HCT116 (cell line): Measurements from ENCODE around the gene NHSL2. TPM values are rescaled to one million over a fixed set of nuclear protein-coding genes. Genes with fewer than 3 reads are reported as not detected.

Experiments used
- ATAC-seq: fragments of 200-7000 bp; cut with Tn5 transposase; 2 replicates; pipeline ENCODE4 v1.9.1; 2020; ENCODE audit warnings: mild to moderate bottlenecking, moderate library complexity
- BruUV-seq: library from RNA; stranded (reverse); fragments of 400-500 nt; replicated peaks from 2 replicates; lab custom pipeline; 2021; lab: Mats Ljungman, UMichigan
- CTCF ChIA-PET: fragments of 300-600 bp; sonication (Branson Sonifier 250); formaldehyde crosslinking; loops from one replicate; lab custom pipeline; 2021; ENCODE audit warnings: antibody characterized with exemption; lab: Charles Lee
- POLR2A ChIA-PET: fragments of 300-600, 350-600 bp; sonication (Branson Sonifier 250); formaldehyde crosslinking; loops from one replicate; lab custom pipeline; 2021; ENCODE audit warnings: antibody characterized with exemption; lab: Charles Lee
- RAD21 ChIA-PET, 2 experiments: fragments of 300-600 bp; sonication (Branson Sonifier 250); formaldehyde crosslinking; loops; one replicate each; lab custom pipeline; 2023; ENCODE audit warnings: low total read pairs in 2 of 2; ENCODE audit not compliant: uncharacterized antibody in 2 of 2, unreplicated experiment in 2 of 2, low non-redundant PET in 1 of 2; lab: Charles Lee
- DNase-seq: peaks from one replicate; pipeline ENCODE4 v3.0.0-alpha.2; 2010; ENCODE audit warnings: low read depth, low spot score
- H2AFZ ChIP-seq: fragments of 200-600 bp; shearing (Covaris generic), sonication (generic); 2 replicates; pipeline ENCODE4 v1.6.1; 2017; ENCODE audit warnings: low read depth, mixed run types, mixed read lengths, antibody characterized with exemption, low read length; ENCODE audit not compliant: poor library complexity, severe bottlenecking
- H3K27ac ChIP-seq: 2 replicates; pipeline ENCODE4 v1.5.1; 2012; ENCODE audit warnings: low read depth, low read length
- H3K27me3 ChIP-seq: fragments of 200-600 bp; sonication (generic); 2 replicates; pipeline ENCODE4 v1.6.1; 2016; ENCODE audit warnings: mixed run types, low read length, mixed read lengths; ENCODE audit not compliant: insufficient read depth
- H3K36me3 ChIP-seq, 2 experiments: fragments of 200-500 bp in 1 of 2; fragments of 200-600 bp in 1 of 2; sonication (Bioruptor generic) in 1 of 2; sonication (generic) in 1 of 2; 2 replicates each; pipeline versions ENCODE4 v1.5.1 to v1.6.1; 2014 to 2016; ENCODE audit warnings: low read length in 2 of 2, inconsistent platforms in 1 of 2, mixed read lengths in 1 of 2, mixed run types in 1 of 2; ENCODE audit not compliant: insufficient read depth in 2 of 2, control insufficient read depth in 1 of 2
- H3K4me1 ChIP-seq, 2 experiments: fragments of 200-600 bp in 1 of 2; sonication (generic) in 1 of 2; 2 replicates each; pipeline versions ENCODE4 v1.5.1 to v1.6.1; 2012 to 2017; ENCODE audit warnings: low read length in 2 of 2, inconsistent platforms in 1 of 2, mild to moderate bottlenecking in 1 of 2, mixed read lengths in 1 of 2, mixed run types in 1 of 2, moderate library complexity in 1 of 2; ENCODE audit not compliant: insufficient read depth in 2 of 2, control insufficient read depth in 1 of 2
- H3K4me2 ChIP-seq: fragments of 200-600 bp; sonication (generic); 2 replicates; pipeline ENCODE4 v1.6.1; 2017; ENCODE audit warnings: mixed run types, low read length, mixed read lengths
- H3K4me3 ChIP-seq, 2 experiments: fragments of 200-600 bp in 1 of 2; sonication (generic) in 1 of 2; replicated peaks in 1 of 2; 2 replicates each; pipeline ENCODE4 v1.5.1; 2011 to 2016; ENCODE audit warnings: low read length in 2 of 2, control low read depth in 1 of 2, low read depth in 1 of 2, mild to moderate bottlenecking in 1 of 2, mixed read lengths in 1 of 2, mixed run types in 1 of 2
- H3K79me2 ChIP-seq: fragments of 200-600 bp; sonication (generic); 2 replicates; pipeline ENCODE4 v1.6.1; 2017; ENCODE audit warnings: mild to moderate bottlenecking, mixed run types, low read length, moderate library complexity, mixed read lengths; ENCODE audit not compliant: insufficient read depth
- H3K9ac ChIP-seq: fragments of 200-600 bp; sonication (generic); 2 replicates; pipeline ENCODE4 v1.6.1; 2016; ENCODE audit warnings: low read length, mixed read lengths
- H3K9me2 ChIP-seq: fragments of 200-600 bp; sonication (generic), shearing (Covaris generic); 2 replicates; pipeline ENCODE4 v1.6.1; 2017; ENCODE audit warnings: mixed run types, mild to moderate bottlenecking, moderate library complexity; ENCODE audit not compliant: insufficient read depth
- H3K9me3 ChIP-seq, 2 experiments: fragments of 200-500 bp in 1 of 2; fragments of 200-600 bp in 1 of 2; sonication (Bioruptor generic) in 1 of 2; sonication (generic) in 1 of 2; 2 replicates each; pipeline ENCODE4 v1.6.1; 2014 to 2017; ENCODE audit warnings: low read length in 2 of 2, mixed read lengths in 2 of 2, inconsistent platforms in 1 of 2, low read depth in 1 of 2, mild to moderate bottlenecking in 1 of 2, mixed run types in 1 of 2, moderate library complexity in 1 of 2; ENCODE audit not compliant: control insufficient read depth in 1 of 2, insufficient read depth in 1 of 2
- H4K20me1 ChIP-seq: fragments of 200-600 bp; sonication (generic), shearing (Covaris generic); 2 replicates; pipeline ENCODE4 v1.6.1; 2017; ENCODE audit warnings: mixed run types, mild to moderate bottlenecking, moderate library complexity; ENCODE audit not compliant: insufficient read depth
- CBX3 ChIP-seq: IDR thresholded peaks from 2 replicates; pipeline ENCODE4 v1.6.1; 2012; ENCODE audit warnings: low read depth
- CEBPB ChIP-seq: IDR thresholded peaks from 2 replicates; pipeline ENCODE4 v1.6.1; 2012; ENCODE audit warnings: low read depth
- EGR1 ChIP-seq: IDR thresholded peaks from 2 replicates; pipeline ENCODE4 v1.6.1; 2012; ENCODE audit warnings: low read depth
- EZH2 ChIP-seq: fragments of 200-600 bp; sonication (generic); IDR thresholded peaks from 2 replicates; pipeline ENCODE4 v1.6.1; 2017; ENCODE audit warnings: antibody characterized with exemption, mixed run types
- FOSL1 ChIP-seq: IDR thresholded peaks from 2 replicates; pipeline ENCODE4 v1.6.1; 2012; ENCODE audit warnings: low read depth
- JUND ChIP-seq: IDR thresholded peaks from 2 replicates; pipeline ENCODE4 v1.6.1; 2012
- POLR2A ChIP-seq: IDR thresholded peaks from 2 replicates; pipeline ENCODE4 v1.7.0; 2011; ENCODE audit warnings: borderline replicate concordance; ENCODE audit not compliant: insufficient read depth, insufficient read length; ENCODE audit errors: extremely low read depth
- POLR2AphosphoS5 ChIP-seq: IDR thresholded peaks from 2 replicates; pipeline ENCODE4 v1.6.1; 2011; ENCODE audit warnings: mild to moderate bottlenecking, low read depth, low read length, moderate library complexity
- REST ChIP-seq: IDR thresholded peaks from 2 replicates; pipeline ENCODE4 v1.6.1; 2012; ENCODE audit warnings: low read depth
- SIN3A ChIP-seq: IDR thresholded peaks from 2 replicates; pipeline ENCODE4 v1.6.1; 2012; ENCODE audit warnings: low read depth
- SP1 ChIP-seq: IDR thresholded peaks from 2 replicates; pipeline ENCODE4 v1.6.1; 2012; ENCODE audit warnings: low read depth
- intact Hi-C: fragments of 100-400 bp; cut with micrococcal nuclease; formaldehyde crosslinking; loops from 2 replicates; pipeline ENCODE4 v1.10.0; 2022
- total RNA-seq: library from RNA; stranded (reverse); gene quantifications from one replicate; pipeline ENCODE4 v1.2.1, GENCODE V29; 2021; ENCODE audit not compliant: unreplicated experiment
- TF ChIP-seq, protein P1 (sequence below), 3 experiments: fragments of 200-600 bp in 1 of 3; sonication (generic) in 1 of 3; IDR thresholded peaks in 2 of 3; conservative IDR thresholded peaks in 1 of 3; 2 replicates each; pipeline ENCODE4 v1.5.1; 2012 to 2017; ENCODE audit warnings: low read depth in 2 of 3, low read length in 2 of 3, antibody characterized with exemption in 1 of 3, borderline replicate concordance in 1 of 3, control low read depth in 1 of 3, mild to moderate bottlenecking in 1 of 3, mixed read lengths in 1 of 3, mixed run types in 1 of 3, moderate library complexity in 1 of 3; ENCODE audit not compliant: insufficient read depth in 1 of 3
- TF ChIP-seq, protein P2 (sequence below): IDR thresholded peaks from 2 replicates; pipeline ENCODE4 v1.6.1; 2012
- TF ChIP-seq, protein P3 (sequence below): IDR thresholded peaks from 2 replicates; pipeline ENCODE4 v1.6.1; 2012

NHSL2 gene
- total RNA-seq, 1 experiment from 2014 or later = 0.22 TPM

DNA sequence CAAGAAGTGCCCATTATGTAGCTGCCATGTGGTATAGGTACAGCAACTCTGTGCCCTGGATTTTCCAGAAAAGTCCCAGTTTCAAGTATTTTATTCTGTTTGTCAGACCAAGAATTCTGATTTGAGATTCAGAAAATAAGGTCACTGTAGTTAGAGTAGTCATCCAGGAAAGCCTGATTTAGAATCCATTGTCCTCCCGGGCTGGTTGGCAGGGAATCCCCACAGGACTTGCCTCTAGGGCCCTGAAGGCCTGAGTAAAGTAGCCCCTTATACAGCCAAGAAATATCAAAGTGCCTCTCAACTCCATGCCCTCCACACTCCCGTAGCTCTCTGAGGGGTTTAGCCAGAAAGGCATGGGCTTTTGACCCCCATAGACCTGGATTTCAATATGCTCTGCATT lies 184.7 kb downstream of the NHSL2 start:
- Histone ChIP-seq H3K79me2 (no peaks in the 10 kb centered on the region), H3K27ac (no peak overlapping the region), H3K9ac (no peak overlapping the region), H3K27me3 (no peaks in the 10 kb centered on the region), H3K4me1 (no peaks in the 10 kb centered on the region), H3K36me3 (no peaks in the 10 kb centered on the region), H3K4me2 (no peak overlapping the region), H3K9me3 (no peaks in the 10 kb centered on the region), H4K20me1 (no peaks in the 10 kb centered on the region), H3K9me2 (no peaks in the 10 kb centered on the region), H2AFZ (no peak overlapping the region), H3K4me3 (no peak overlapping the region)
- intact Hi-C loops = no loop called here
- RAD21 ChIA-PET = no interaction called here
- TF ChIP-seq REST = no peak
- no TSS peak for BruUV-seq
- ATAC-seq (no peak), DNase-seq (no peak)
- POLR2A ChIA-PET = no interaction called here
- CTCF ChIA-PET = no interaction called here

GRCh38 chrX:72097098-72097497 lies 186.5 kb downstream of the NHSL2 start:
- no peaks in the 10 kb centered on the region for H3K79me2 ChIP-seq
- H3K27ac ChIP-seq = no peak overlapping the region
- no peaks in the 10 kb centered on the region for H3K27me3 ChIP-seq
- ChIA-PET RAD21 (no interaction called here), POLR2A (no interaction called here), CTCF (no interaction called here)
- no peaks in the 10 kb centered on the region for H3K36me3 ChIP-seq
- H3K4me2 ChIP-seq = no peak overlapping the region
- no peak overlapping the region for H3K9ac ChIP-seq
- no peaks in the 10 kb centered on the region for H3K4me1 ChIP-seq
- no peak for ATAC-seq
- no peak overlapping the region for H3K4me3 ChIP-seq
- BruUV-seq = no TSS peak
- no peaks in the 10 kb centered on the region for H3K9me2 ChIP-seq
- H2AFZ ChIP-seq = no peak overlapping the region
- no peak for DNase-seq
- intact Hi-C loops = no loop called here
- no peaks in the 10 kb centered on the region for H4K20me1 ChIP-seq
- H3K9me3 ChIP-seq = no peaks in the 10 kb centered on the region
- TF ChIP-seq CBX3 (no peak), EGR1 (no peak), EZH2 (no peak), SIN3A (no peak), SP1 (no peak), FOSL1 (no peak), POLR2A (no peak), CEBPB (no peak), POLR2AphosphoS5 (no peak), JUND (no peak)
- TF ChIP-seq, protein P1, sequence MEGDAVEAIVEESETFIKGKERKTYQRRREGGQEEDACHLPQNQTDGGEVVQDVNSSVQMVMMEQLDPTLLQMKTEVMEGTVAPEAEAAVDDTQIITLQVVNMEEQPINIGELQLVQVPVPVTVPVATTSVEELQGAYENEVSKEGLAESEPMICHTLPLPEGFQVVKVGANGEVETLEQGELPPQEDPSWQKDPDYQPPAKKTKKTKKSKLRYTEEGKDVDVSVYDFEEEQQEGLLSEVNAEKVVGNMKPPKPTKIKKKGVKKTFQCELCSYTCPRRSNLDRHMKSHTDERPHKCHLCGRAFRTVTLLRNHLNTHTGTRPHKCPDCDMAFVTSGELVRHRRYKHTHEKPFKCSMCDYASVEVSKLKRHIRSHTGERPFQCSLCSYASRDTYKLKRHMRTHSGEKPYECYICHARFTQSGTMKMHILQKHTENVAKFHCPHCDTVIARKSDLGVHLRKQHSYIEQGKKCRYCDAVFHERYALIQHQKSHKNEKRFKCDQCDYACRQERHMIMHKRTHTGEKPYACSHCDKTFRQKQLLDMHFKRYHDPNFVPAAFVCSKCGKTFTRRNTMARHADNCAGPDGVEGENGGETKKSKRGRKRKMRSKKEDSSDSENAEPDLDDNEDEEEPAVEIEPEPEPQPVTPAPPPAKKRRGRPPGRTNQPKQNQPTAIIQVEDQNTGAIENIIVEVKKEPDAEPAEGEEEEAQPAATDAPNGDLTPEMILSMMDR (IDR thresholded peaks at IDR 0.05 in 2 of 3, conservative IDR thresholded peaks at IDR 0.05 in 1 of 3; ENCODE audit: borderline replicate concordance in 1 of 3, insufficient read depth in 1 of 3, low read depth in 2 of 3, low read length in 2 of 3) = no peak
- TF ChIP-seq, protein P2, sequence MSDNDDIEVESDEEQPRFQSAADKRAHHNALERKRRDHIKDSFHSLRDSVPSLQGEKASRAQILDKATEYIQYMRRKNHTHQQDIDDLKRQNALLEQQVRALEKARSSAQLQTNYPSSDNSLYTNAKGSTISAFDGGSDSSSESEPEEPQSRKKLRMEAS = no peak
- TF ChIP-seq, protein P3, sequence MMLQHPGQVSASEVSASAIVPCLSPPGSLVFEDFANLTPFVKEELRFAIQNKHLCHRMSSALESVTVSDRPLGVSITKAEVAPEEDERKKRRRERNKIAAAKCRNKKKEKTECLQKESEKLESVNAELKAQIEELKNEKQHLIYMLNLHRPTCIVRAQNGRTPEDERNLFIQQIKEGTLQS = no peak
